ENCODE data around the gene CPEB1.

Gene CPEB1

GRCh38 chr15:82585072-82585471 lies 62.1 kb downstream of the CPEB1 start:
- no peak for DNase-seq

GRCh38 chr15:82580713-82581112 lies 66.5 kb downstream of the CPEB1 start:
- no peak for DNase-seq

DNA sequence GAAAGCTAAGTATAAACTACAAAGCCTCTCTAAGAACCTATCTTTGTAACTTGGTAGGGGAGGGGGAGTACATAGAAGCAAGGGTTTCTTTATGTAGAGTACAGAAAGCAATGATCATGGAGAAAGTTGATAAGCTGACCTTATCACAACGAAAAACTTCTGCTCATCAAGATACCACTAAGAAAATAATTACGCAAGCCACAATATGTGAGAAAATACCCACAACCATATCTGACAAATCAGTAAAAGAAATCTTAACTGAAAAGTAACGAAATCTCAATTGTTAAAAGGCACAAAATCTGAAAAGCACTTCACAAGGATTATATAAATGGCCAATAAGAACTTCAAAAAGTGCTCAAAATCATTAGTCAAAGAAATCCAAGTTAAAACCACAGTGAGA lies 71.8 kb downstream of the CPEB1 start:
- no peak for DNase-seq

GRCh38 chr15:82572986-82573385 lies 74.2 kb downstream of the CPEB1 start:
- DNase-seq = no peak

- no peak for DNase-seq
Observed at GRCh38 chr15:82572311-82572710, 74.9 kb downstream of the CPEB1 start.

GRCh38 chr15:82571722-82572222 lies 75.4 kb downstream of the CPEB1 start:
- DNase-seq = no peak

DNA sequence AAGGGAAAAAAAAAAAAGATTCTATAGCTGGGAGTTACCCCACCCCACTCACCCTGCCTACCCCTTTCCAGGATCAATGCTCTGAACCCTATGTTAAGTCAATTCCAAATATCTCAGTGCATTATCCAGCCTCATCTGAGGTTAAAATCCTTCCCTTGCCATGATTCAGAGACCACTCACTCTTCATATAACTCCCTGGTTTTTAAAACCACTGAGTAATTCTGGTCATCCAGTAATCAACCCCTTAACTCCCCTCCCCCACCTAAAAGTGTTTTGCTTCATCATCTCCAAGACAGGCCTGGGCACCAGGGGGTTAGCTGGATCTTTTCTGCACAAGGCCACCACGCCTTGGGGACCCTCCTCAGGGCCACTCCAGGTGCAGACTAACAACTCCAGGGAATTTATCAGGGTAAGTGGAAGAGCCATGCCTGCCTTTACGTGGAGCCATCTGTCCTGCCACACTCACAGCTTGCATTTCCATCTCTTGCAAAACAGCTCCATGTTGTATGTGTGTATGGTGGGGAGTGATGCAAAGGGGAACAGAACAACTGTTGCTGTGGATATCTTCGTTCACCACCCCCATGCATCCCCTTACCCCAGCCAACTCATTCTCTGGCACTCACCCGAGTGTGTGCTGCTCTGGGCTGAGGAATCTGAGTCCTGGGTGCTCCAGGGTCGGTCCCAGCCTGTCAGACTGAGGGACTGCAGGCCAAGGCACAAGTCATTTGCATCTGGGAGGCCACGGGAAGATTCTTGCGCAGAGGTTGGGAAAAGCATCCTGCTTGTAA lies 76.2 kb downstream of the CPEB1 start:
- DNase-seq = no peak

- no peak for DNase-seq
Observed at GRCh38 chr15:82569834-82570233, 77.3 kb downstream of the CPEB1 start.

DNA sequence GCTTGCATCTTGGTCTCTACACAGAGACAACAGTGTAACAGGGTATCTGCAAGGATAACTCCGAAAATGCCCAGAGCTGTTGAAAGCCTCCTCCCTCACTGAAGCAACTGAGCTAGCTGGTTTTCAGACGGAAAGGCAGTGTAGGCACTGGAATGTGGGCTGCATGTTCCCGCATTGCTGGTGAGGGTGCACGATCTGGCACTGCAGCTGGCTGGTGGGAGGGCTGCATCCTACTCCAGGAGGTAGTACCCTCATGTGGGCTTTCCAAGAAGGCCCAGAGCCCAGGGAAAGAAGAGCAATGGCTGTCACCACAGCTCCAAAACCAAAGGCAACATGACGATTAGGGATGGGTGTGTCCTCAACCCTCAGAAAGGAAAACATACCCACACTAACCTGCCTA lies 78.2 kb downstream of the CPEB1 start:
- no peak for DNase-seq

DNA sequence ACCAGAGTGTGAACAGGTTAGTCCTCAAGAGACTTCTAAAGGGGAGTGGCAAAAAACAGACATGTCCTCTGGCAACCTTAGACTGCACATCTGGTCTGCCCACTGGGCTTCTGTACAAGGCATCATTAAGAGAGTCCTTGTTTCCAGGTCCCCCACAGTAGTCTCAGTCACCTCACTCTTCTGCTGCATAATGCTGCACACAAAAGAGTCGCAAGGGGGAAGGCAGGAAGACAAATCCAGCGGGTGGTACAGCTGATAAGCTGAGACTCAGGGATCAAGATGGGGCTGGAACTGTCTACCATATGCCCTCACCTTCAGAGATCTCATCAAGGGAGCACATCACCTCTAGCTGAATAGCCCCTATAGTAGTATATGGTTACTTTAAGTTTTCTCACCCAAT lies 79.5 kb downstream of the CPEB1 start:
- DNase-seq = no peak

DNA sequence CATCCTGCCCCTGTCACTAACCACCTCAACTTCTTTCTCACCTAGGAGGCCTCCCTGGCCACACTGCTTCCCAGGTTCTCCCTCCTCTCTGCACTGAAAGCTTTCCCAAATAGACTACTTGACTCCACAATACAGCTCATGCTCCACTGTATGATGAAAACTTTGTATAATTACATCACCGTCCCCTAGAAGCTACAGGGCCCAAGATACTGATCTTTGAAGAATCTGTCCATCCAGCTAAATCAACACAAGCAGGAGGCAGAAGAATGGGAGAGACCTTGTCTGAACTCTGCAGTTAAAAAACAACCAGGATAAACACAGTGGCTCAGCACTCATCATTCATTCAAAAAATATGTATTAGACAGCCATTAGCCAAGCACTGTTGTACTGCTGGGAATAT lies 80.5 kb downstream of the CPEB1 start:
- no peak for DNase-seq

DNA sequence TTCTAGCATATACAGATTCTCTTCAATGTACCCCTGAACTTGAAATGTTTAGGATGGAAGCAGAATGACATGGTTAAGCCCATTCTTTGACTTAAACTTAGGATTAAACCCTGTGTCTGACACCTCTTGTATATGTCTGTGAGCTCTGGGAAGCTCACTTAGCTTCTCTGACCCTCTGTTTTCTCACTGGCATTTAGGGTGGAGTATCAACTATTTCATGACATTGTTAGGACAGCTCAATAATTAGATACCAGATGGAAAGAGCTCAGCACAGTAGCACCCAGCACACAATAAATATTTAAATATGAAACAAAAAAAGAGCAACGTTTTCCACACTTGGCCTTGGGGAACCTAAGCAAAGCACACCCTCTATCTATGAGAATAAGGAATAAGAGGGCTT lies 88.7 kb downstream of the CPEB1 start:
- no peak for DNase-seq

DNA sequence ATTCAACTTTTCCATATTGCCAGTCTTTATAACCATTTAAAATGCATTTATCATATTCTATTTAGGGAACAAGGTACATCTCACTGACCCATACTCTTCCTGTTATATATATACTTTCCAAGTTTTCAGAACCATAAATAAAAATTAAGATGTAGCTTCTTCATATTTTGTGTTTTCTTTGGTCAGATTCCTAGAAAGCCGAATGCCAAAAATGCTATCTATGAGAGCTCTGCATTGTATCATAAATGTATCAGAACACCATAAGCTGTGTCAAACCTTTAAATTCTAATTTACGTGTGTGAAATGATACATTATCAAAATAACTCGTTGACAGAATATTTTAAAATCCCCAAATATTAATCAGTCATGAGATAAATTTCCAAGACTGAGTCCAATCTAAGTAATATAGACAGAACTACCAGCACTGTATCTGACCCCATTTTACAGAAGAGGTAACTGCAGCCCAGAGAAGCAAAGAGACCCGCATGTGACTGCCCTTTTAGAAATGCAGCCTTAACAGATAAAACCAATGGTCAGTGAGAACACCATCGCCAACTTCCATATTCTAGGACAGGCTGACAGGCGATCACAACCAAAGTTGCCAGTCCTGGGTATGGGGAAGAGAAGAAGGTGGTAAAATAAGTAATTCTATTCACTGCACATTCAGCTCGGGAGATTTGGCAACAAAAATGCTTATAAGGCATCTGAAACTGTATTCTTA lies 90.7 kb downstream of the CPEB1 start:
- no peak for DNase-seq

DNA sequence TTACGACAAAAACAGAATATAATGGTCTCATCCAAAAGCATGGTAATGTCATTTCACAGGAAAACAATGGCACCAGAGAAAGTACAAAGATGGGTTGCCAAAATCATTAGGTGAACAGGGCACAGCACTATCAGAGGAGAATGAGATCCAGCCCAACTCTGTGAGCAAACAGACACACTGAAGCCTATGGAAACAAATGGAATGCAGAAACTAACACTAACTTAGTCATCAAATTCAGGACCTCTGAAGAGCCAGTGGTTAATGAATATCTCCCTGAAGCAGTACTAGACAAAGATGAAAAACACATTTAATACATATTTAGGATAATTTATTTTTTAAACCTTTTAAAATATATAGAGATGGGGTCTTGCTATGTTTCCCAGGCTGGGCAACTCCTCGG lies 92.3 kb downstream of the CPEB1 start:
- DNase-seq = no peak

- no peak for DNase-seq
Observed at GRCh38 chr15:82554351-82554750, 92.8 kb downstream of the CPEB1 start.

- DNase-seq = no peak
Observed at GRCh38 chr15:82553846-82554245, 93.3 kb downstream of the CPEB1 start.

GRCh38 chr15:82552861-82553260 lies 94.3 kb downstream of the CPEB1 start:
- DNase-seq = peak; percentile 13

- no peak for DNase-seq
Observed at GRCh38 chr15:82551646-82552247, 95.4 kb downstream of the CPEB1 start.

GRCh38 chr15:82549199-82549665 lies 97.9 kb downstream of the CPEB1 start:
- no peak for DNase-seq

- no peak for DNase-seq
Observed at GRCh38 chr15:82548700-82549099, 98.5 kb downstream of the CPEB1 start.

- no peak for DNase-seq
Observed at GRCh38 chr15:82545478-82545877, 101.7 kb downstream of the CPEB1 start.

- no peak for DNase-seq
Observed at GRCh38 chr15:82545002-82545401, 102.2 kb downstream of the CPEB1 start.

DNA sequence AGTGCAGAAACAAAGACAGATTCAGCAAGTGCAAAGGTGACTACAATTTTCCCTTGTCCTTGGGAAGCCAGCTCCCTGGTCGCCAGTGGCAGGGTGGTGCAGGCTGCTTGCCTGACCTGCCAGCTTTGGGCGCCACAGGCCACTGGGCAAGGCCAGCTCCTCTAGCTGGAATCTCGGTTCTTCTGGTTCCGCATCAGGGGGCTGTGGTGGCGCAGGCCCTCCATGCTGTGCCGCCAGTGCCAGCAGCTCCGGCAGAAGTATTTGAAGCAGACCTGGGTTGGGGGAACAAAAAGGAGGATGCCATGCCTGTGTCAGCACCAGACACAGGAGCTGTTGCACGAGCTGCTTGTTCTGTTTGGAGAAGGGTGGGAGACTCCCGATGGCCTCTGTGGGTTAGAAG lies 102.7 kb downstream of the CPEB1 start:
- DNase-seq = no peak

GRCh38 chr15:82543160-82543559 lies 104.0 kb downstream of the CPEB1 start:
- DNase-seq = no peak

All from activated effector memory CD4-positive, alpha-beta T cell treated with anti-CD3 and anti-CD28 coated beads, Interleukin-2, amount 50 U/mL, for 16 hours (primary cell).